HCT116 (cell line): ENCODE measurements around the gene CHAF1A. TPM values are rescaled to one million over a fixed set of nuclear protein-coding genes. Genes with fewer than 3 reads are reported as not detected.

Experiments used
- ATAC-seq: fragments of 200-7000 bp; cut with Tn5 transposase; 2 replicates; pipeline ENCODE4 v1.9.1; 2020; ENCODE audit warnings: mild to moderate bottlenecking, moderate library complexity
- BruUV-seq: library from RNA; stranded (reverse); fragments of 400-500 nt; replicated peaks from 2 replicates; lab custom pipeline; 2021; lab: Mats Ljungman, UMichigan
- CTCF ChIA-PET: fragments of 300-600 bp; sonication (Branson Sonifier 250); formaldehyde crosslinking; loops from one replicate; lab custom pipeline; 2021; ENCODE audit warnings: antibody characterized with exemption; lab: Charles Lee
- POLR2A ChIA-PET: fragments of 300-600, 350-600 bp; sonication (Branson Sonifier 250); formaldehyde crosslinking; loops from one replicate; lab custom pipeline; 2021; ENCODE audit warnings: antibody characterized with exemption; lab: Charles Lee
- RAD21 ChIA-PET, 2 experiments: fragments of 300-600 bp; sonication (Branson Sonifier 250); formaldehyde crosslinking; loops; one replicate each; lab custom pipeline; 2023; ENCODE audit warnings: low total read pairs in 2 of 2; ENCODE audit not compliant: uncharacterized antibody in 2 of 2, unreplicated experiment in 2 of 2, low non-redundant PET in 1 of 2; lab: Charles Lee
- DNase-seq: peaks from one replicate; pipeline ENCODE4 v3.0.0-alpha.2; 2010; ENCODE audit warnings: low read depth, low spot score
- H2AFZ ChIP-seq: fragments of 200-600 bp; shearing (Covaris generic), sonication (generic); 2 replicates; pipeline ENCODE4 v1.6.1; 2017; ENCODE audit warnings: low read depth, mixed run types, mixed read lengths, antibody characterized with exemption, low read length; ENCODE audit not compliant: poor library complexity, severe bottlenecking
- H3K27ac ChIP-seq: 2 replicates; pipeline ENCODE4 v1.5.1; 2012; ENCODE audit warnings: low read depth, low read length
- H3K27me3 ChIP-seq: fragments of 200-600 bp; sonication (generic); 2 replicates; pipeline ENCODE4 v1.6.1; 2016; ENCODE audit warnings: mixed run types, low read length, mixed read lengths; ENCODE audit not compliant: insufficient read depth
- H3K36me3 ChIP-seq, 2 experiments: fragments of 200-500 bp in 1 of 2; fragments of 200-600 bp in 1 of 2; sonication (Bioruptor generic) in 1 of 2; sonication (generic) in 1 of 2; 2 replicates each; pipeline versions ENCODE4 v1.5.1 to v1.6.1; 2014 to 2016; ENCODE audit warnings: low read length in 2 of 2, inconsistent platforms in 1 of 2, mixed read lengths in 1 of 2, mixed run types in 1 of 2; ENCODE audit not compliant: insufficient read depth in 2 of 2, control insufficient read depth in 1 of 2
- H3K4me1 ChIP-seq, 2 experiments: fragments of 200-600 bp in 1 of 2; sonication (generic) in 1 of 2; 2 replicates each; pipeline versions ENCODE4 v1.5.1 to v1.6.1; 2012 to 2017; ENCODE audit warnings: low read length in 2 of 2, inconsistent platforms in 1 of 2, mild to moderate bottlenecking in 1 of 2, mixed read lengths in 1 of 2, mixed run types in 1 of 2, moderate library complexity in 1 of 2; ENCODE audit not compliant: insufficient read depth in 2 of 2, control insufficient read depth in 1 of 2
- H3K4me2 ChIP-seq: fragments of 200-600 bp; sonication (generic); 2 replicates; pipeline ENCODE4 v1.6.1; 2017; ENCODE audit warnings: mixed run types, low read length, mixed read lengths
- H3K4me3 ChIP-seq, 2 experiments: fragments of 200-600 bp in 1 of 2; sonication (generic) in 1 of 2; replicated peaks in 1 of 2; 2 replicates each; pipeline ENCODE4 v1.5.1; 2011 to 2016; ENCODE audit warnings: low read length in 2 of 2, control low read depth in 1 of 2, low read depth in 1 of 2, mild to moderate bottlenecking in 1 of 2, mixed read lengths in 1 of 2, mixed run types in 1 of 2
- H3K79me2 ChIP-seq: fragments of 200-600 bp; sonication (generic); 2 replicates; pipeline ENCODE4 v1.6.1; 2017; ENCODE audit warnings: mild to moderate bottlenecking, mixed run types, low read length, moderate library complexity, mixed read lengths; ENCODE audit not compliant: insufficient read depth
- H3K9ac ChIP-seq: fragments of 200-600 bp; sonication (generic); 2 replicates; pipeline ENCODE4 v1.6.1; 2016; ENCODE audit warnings: low read length, mixed read lengths
- H3K9me2 ChIP-seq: fragments of 200-600 bp; sonication (generic), shearing (Covaris generic); 2 replicates; pipeline ENCODE4 v1.6.1; 2017; ENCODE audit warnings: mixed run types, mild to moderate bottlenecking, moderate library complexity; ENCODE audit not compliant: insufficient read depth
- H3K9me3 ChIP-seq, 2 experiments: fragments of 200-500 bp in 1 of 2; fragments of 200-600 bp in 1 of 2; sonication (Bioruptor generic) in 1 of 2; sonication (generic) in 1 of 2; 2 replicates each; pipeline ENCODE4 v1.6.1; 2014 to 2017; ENCODE audit warnings: low read length in 2 of 2, mixed read lengths in 2 of 2, inconsistent platforms in 1 of 2, low read depth in 1 of 2, mild to moderate bottlenecking in 1 of 2, mixed run types in 1 of 2, moderate library complexity in 1 of 2; ENCODE audit not compliant: control insufficient read depth in 1 of 2, insufficient read depth in 1 of 2
- H4K20me1 ChIP-seq: fragments of 200-600 bp; sonication (generic), shearing (Covaris generic); 2 replicates; pipeline ENCODE4 v1.6.1; 2017; ENCODE audit warnings: mixed run types, mild to moderate bottlenecking, moderate library complexity; ENCODE audit not compliant: insufficient read depth
- CBX3 ChIP-seq: IDR thresholded peaks from 2 replicates; pipeline ENCODE4 v1.6.1; 2012; ENCODE audit warnings: low read depth
- CEBPB ChIP-seq: IDR thresholded peaks from 2 replicates; pipeline ENCODE4 v1.6.1; 2012; ENCODE audit warnings: low read depth
- EGR1 ChIP-seq: IDR thresholded peaks from 2 replicates; pipeline ENCODE4 v1.6.1; 2012; ENCODE audit warnings: low read depth
- ELF1 ChIP-seq: IDR thresholded peaks from 2 replicates; pipeline ENCODE4 v1.6.1; 2012; ENCODE audit warnings: low read depth, borderline replicate concordance
- EZH2 ChIP-seq: fragments of 200-600 bp; sonication (generic); IDR thresholded peaks from 2 replicates; pipeline ENCODE4 v1.6.1; 2017; ENCODE audit warnings: antibody characterized with exemption, mixed run types
- EZH2phosphoT487 ChIP-seq: fragments of 200-600 bp; IDR thresholded peaks from 2 replicates; pipeline ENCODE4 v1.6.1; 2018; ENCODE audit warnings: antibody characterized with exemption, borderline replicate concordance
- FOSL1 ChIP-seq: IDR thresholded peaks from 2 replicates; pipeline ENCODE4 v1.6.1; 2012; ENCODE audit warnings: low read depth
- JUND ChIP-seq: IDR thresholded peaks from 2 replicates; pipeline ENCODE4 v1.6.1; 2012
- POLR2A ChIP-seq: IDR thresholded peaks from 2 replicates; pipeline ENCODE4 v1.7.0; 2011; ENCODE audit warnings: borderline replicate concordance; ENCODE audit not compliant: insufficient read depth, insufficient read length; ENCODE audit errors: extremely low read depth
- POLR2AphosphoS5 ChIP-seq: IDR thresholded peaks from 2 replicates; pipeline ENCODE4 v1.6.1; 2011; ENCODE audit warnings: mild to moderate bottlenecking, low read depth, low read length, moderate library complexity
- RAD21 ChIP-seq: IDR thresholded peaks from 2 replicates; pipeline ENCODE4 v1.6.1; 2012; ENCODE audit warnings: low read depth, mild to moderate bottlenecking
- SIN3A ChIP-seq: IDR thresholded peaks from 2 replicates; pipeline ENCODE4 v1.6.1; 2012; ENCODE audit warnings: low read depth
- SP1 ChIP-seq: IDR thresholded peaks from 2 replicates; pipeline ENCODE4 v1.6.1; 2012; ENCODE audit warnings: low read depth
- SRF ChIP-seq: IDR thresholded peaks from 2 replicates; pipeline ENCODE4 v1.6.1; 2012; ENCODE audit warnings: low read depth
- TCF7L2 ChIP-seq: IDR thresholded peaks from 2 replicates; pipeline ENCODE4 v1.7.0; 2011; ENCODE audit warnings: borderline replicate concordance, inconsistent platforms; ENCODE audit not compliant: insufficient read depth, insufficient read length; ENCODE audit errors: extremely low read depth
- YY1 ChIP-seq: IDR thresholded peaks from 2 replicates; pipeline ENCODE4 v1.6.1; 2011; ENCODE audit warnings: low read length, low read depth, moderate library complexity, mild to moderate bottlenecking; ENCODE audit not compliant: insufficient replicate concordance; ENCODE audit errors: extremely low read depth
- ZFX ChIP-seq: fragments of 450-650 bp; IDR thresholded peaks from 2 replicates; pipeline ENCODE4 v1.6.1; 2017
- ZNF274 ChIP-seq: fragments of 200-500 bp; sonication (Bioruptor generic); IDR thresholded peaks from 2 replicates; pipeline ENCODE4 v1.6.1; 2014; ENCODE audit warnings: mild to moderate bottlenecking, low read depth, low read length, inconsistent platforms
- intact Hi-C: fragments of 100-400 bp; cut with micrococcal nuclease; formaldehyde crosslinking; loops from 2 replicates; pipeline ENCODE4 v1.10.0; 2022
- total RNA-seq: library from RNA; stranded (reverse); gene quantifications from one replicate; pipeline ENCODE4 v1.2.1, GENCODE V29; 2021; ENCODE audit not compliant: unreplicated experiment
- TF ChIP-seq, protein P1 (sequence below): IDR thresholded peaks from 2 replicates; pipeline ENCODE4 v1.6.1; 2012
- TF ChIP-seq, protein P2 (sequence below), 3 experiments: fragments of 200-600 bp in 1 of 3; sonication (generic) in 1 of 3; IDR thresholded peaks in 2 of 3; conservative IDR thresholded peaks in 1 of 3; 2 replicates each; pipeline ENCODE4 v1.5.1; 2012 to 2017; ENCODE audit warnings: low read depth in 2 of 3, low read length in 2 of 3, antibody characterized with exemption in 1 of 3, borderline replicate concordance in 1 of 3, control low read depth in 1 of 3, mild to moderate bottlenecking in 1 of 3, mixed read lengths in 1 of 3, mixed run types in 1 of 3, moderate library complexity in 1 of 3; ENCODE audit not compliant: insufficient read depth in 1 of 3
- TF ChIP-seq, protein P3 (sequence below): IDR thresholded peaks from 2 replicates; pipeline ENCODE4 v1.6.1; 2011; ENCODE audit warnings: mild to moderate bottlenecking, low read length, moderate library complexity; ENCODE audit not compliant: insufficient replicate concordance; ENCODE audit errors: extremely low read depth
- TF ChIP-seq, protein P4 (sequence below): IDR thresholded peaks from 2 replicates; pipeline ENCODE4 v1.6.1; 2012

CHAF1A gene
- total RNA-seq, 1 experiment from 2014 or later = 69.9 TPM

DNA sequence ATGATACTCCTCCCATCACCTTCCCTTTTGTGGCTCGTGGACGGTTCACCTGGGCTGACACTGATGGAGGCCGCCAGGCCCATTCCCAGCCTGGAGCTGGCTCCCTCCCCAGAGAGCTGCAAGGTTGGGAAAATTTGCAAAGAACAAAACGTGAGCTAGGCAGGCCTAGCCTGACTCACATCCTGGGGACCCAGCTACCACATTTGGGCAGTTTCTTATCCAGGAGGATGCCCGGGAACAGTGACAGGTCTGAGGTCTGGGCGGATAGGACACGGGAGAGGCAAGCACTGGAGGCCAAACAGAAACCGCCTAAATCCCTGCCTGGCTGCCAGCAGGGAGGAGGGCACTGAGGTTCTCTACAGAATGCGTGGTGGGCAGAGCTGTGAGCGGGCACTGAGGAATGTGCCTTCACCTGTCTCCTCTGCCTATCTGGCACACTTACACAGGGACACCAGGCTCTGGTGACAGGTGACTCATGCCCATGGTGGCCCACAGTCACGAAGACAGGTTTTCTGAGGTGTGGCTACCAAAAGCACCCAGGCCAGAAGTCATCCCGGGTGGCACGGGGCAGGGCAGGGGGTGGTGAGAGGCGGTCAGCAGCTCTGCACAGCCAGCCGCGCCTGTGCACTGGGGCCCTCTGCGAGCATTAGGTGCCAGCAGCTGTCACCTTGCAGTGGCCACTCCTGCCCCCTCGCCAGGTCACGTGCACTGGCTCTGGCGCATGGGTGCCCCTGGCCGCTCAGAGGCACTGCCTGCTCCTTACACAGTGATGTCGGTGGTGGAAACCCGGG, 25.3 kb upstream of the CHAF1A start:
- peak overlapping the region; percentile 97 for H3K4me2 ChIP-seq
- ChIA-PET POLR2A (interaction anchor here (1.2 kb wide), 1 partner anchor 34 kb away, joined by 3 read pairs; the partner anchor contains the start of gene MPND), RAD21 (no interaction called here), CTCF (interaction anchor here (0.6 to 1.1 kb wide), 3 partner anchors 25 to 148 kb away, joined by 3 read pairs; partner anchors contain the start of gene CHAF1A)
- peaks cover 84% of the 10 kb centered on the region for H3K79me2 ChIP-seq
- H3K27ac ChIP-seq = peak overlapping the region; percentile 99
- H3K27me3 ChIP-seq = no peaks in the 10 kb centered on the region
- peak overlapping the region; percentile 77 for H3K9ac ChIP-seq
- H3K36me3 ChIP-seq = no peaks in the 10 kb centered on the region
- DNase-seq (no peak), ATAC-seq (peak; percentile 34)
- H2AFZ ChIP-seq = no peak overlapping the region
- BruUV-seq = no TSS peak
- H3K4me1 ChIP-seq = peaks cover 69 to 88% of the 10 kb centered on the region in 2 experiments
- H3K4me3 ChIP-seq = peak overlapping the region in 1 of 2 experiments; percentile 58; a peak in 1 of 4 replicates
- peaks cover 3% of the 10 kb centered on the region; the same call in 1 of the 2 replicates for H4K20me1 ChIP-seq
- no peaks in the 10 kb centered on the region for H3K9me2 ChIP-seq
- H3K9me3 ChIP-seq = no peaks in the 10 kb centered on the region
- intact Hi-C loops = loop anchor here (2.0 kb wide), 1 partner anchor 24 kb away; the partner anchor contains the start of gene SH3GL1
- no peak for TF ChIP-seq TCF7L2
- no peak for TF ChIP-seq ZFX
- TF ChIP-seq ZNF274 = no peak
- TF ChIP-seq EZH2phosphoT487 = no peak
- TF ChIP-seq, protein P1, sequence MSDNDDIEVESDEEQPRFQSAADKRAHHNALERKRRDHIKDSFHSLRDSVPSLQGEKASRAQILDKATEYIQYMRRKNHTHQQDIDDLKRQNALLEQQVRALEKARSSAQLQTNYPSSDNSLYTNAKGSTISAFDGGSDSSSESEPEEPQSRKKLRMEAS = peak; percentile 76
- TF ChIP-seq POLR2AphosphoS5 = 0 out of 2 replicates have a peak, but pooled peaks have one; percentile 29
- peak; percentile 88 for TF ChIP-seq SIN3A
- TF ChIP-seq POLR2A = no peak
- no peak for TF ChIP-seq EZH2
- TF ChIP-seq YY1 = no peak
- TF ChIP-seq, protein P2, sequence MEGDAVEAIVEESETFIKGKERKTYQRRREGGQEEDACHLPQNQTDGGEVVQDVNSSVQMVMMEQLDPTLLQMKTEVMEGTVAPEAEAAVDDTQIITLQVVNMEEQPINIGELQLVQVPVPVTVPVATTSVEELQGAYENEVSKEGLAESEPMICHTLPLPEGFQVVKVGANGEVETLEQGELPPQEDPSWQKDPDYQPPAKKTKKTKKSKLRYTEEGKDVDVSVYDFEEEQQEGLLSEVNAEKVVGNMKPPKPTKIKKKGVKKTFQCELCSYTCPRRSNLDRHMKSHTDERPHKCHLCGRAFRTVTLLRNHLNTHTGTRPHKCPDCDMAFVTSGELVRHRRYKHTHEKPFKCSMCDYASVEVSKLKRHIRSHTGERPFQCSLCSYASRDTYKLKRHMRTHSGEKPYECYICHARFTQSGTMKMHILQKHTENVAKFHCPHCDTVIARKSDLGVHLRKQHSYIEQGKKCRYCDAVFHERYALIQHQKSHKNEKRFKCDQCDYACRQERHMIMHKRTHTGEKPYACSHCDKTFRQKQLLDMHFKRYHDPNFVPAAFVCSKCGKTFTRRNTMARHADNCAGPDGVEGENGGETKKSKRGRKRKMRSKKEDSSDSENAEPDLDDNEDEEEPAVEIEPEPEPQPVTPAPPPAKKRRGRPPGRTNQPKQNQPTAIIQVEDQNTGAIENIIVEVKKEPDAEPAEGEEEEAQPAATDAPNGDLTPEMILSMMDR (IDR thresholded peaks at IDR 0.05 in 2 of 3, conservative IDR thresholded peaks at IDR 0.05 in 1 of 3; ENCODE audit: borderline replicate concordance in 1 of 3, insufficient read depth in 1 of 3, low read depth in 2 of 3, low read length in 2 of 3) = no peak
- no peak for TF ChIP-seq RAD21
- TF ChIP-seq, protein P3, sequence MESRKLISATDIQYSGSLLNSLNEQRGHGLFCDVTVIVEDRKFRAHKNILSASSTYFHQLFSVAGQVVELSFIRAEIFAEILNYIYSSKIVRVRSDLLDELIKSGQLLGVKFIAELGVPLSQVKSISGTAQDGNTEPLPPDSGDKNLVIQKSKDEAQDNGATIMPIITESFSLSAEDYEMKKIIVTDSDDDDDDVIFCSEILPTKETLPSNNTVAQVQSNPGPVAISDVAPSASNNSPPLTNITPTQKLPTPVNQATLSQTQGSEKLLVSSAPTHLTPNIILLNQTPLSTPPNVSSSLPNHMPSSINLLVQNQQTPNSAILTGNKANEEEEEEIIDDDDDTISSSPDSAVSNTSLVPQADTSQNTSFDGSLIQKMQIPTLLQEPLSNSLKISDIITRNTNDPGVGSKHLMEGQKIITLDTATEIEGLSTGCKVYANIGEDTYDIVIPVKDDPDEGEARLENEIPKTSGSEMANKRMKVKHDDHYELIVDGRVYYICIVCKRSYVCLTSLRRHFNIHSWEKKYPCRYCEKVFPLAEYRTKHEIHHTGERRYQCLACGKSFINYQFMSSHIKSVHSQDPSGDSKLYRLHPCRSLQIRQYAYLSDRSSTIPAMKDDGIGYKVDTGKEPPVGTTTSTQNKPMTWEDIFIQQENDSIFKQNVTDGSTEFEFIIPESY = no peak
- TF ChIP-seq SRF = no peak
- peak; percentile 59 for TF ChIP-seq JUND
- TF ChIP-seq ELF1 = no peak
- TF ChIP-seq FOSL1 = no peak
- TF ChIP-seq EGR1 = no peak
- TF ChIP-seq SP1 = peak; percentile 52
- TF ChIP-seq CBX3 = no peak
- TF ChIP-seq, protein P4, sequence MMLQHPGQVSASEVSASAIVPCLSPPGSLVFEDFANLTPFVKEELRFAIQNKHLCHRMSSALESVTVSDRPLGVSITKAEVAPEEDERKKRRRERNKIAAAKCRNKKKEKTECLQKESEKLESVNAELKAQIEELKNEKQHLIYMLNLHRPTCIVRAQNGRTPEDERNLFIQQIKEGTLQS = no peak
- no peak for TF ChIP-seq CEBPB
